ENCODE measurements around the gene MYO5A. TPM values are rescaled to one million over a fixed set of nuclear protein-coding genes. Genes with fewer than 3 reads are reported as not detected.
A peak's percentile ranks its signal among the peaks of the same experiment; 100 is the strongest.

MYO5A gene
- total and polyA plus RNA-seq, 9 of the 15 experiments (the other 6 are each of a cell fraction or from before 2014, with no cell fraction given): 0.03 to 0.82 (median 0.40) TPM

DNA sequence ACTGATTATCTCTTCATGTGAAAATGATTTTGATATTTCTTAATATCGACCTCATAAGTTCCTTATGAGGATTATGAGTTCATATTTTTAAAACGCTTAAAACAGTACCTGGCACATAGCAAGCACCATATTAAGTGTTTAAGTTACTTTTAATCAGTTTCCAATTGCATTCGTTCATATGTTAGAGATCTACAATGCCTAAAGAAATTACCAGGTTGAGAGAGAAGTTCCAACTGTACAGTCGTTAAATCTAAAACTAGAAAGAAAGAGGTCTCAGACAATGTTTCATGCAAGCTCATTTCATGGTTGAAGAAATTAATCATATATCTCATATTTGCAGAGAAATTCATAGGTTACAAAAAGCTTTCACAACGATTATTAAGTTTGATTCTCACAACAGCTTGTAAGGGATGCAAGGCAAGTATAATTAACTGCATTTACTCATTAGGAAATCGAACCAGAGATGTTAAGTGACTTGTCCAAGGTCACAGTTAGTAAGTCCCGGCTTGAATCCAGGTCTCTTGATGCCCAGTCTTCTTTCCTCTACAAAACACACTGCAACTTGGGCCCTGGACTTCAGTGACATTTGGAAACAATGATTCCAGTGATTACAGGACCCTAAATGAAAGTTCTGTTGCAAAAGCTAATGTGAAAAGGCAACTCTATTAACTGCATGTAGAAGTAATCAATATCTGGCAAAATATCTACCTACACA, 1.3 kb downstream of the MYO5A start:
- Histone ChIP-seq H3K79me2 (ENCODE audit: control insufficient read depth, insufficient read depth, low read length) (no peaks in the 10 kb centered on the region), H4K20me1 (replicated peaks; ENCODE audit: control insufficient read depth, insufficient read depth, low read length) (no peaks in the 10 kb centered on the region; the same call in 1 of the 2 replicates), H3K9ac (ENCODE audit: insufficient read depth in 1 of 2, low read depth in 2 of 2, low read length in 2 of 2) (no peak overlapping the region), H3K36me3 (ENCODE audit: control insufficient read depth, insufficient read depth, low read length) (no peaks in the 10 kb centered on the region), H3K9me1 (ENCODE audit: control insufficient read depth, insufficient read depth, low read length) (no peaks in the 10 kb centered on the region), H3K27me3 (ENCODE audit: control insufficient read depth in 2 of 2, insufficient read depth in 2 of 2, low read length in 2 of 2) (peaks cover 26 to 39% of the 10 kb centered on the region in 2 experiments), H3K4me1 (replicated peaks in 1 of 2; ENCODE audit: control insufficient read depth in 2 of 2, insufficient read depth in 2 of 2, low read length in 2 of 2) (peaks cover 0 to 14% of the 10 kb centered on the region in 2 experiments; a peak in 3 of 5 replicates), H3K4me3 (no peak overlapping the region), H3K4me2 (ENCODE audit: insufficient read depth, low read length) (no peak overlapping the region), H3K27ac (ENCODE audit: extremely low read depth, low read depth, low read length) (no peak overlapping the region), H2AFZ (ENCODE audit: low read depth, low read length) (no peak overlapping the region), H3K9me3 (replicated peaks; ENCODE audit: control insufficient read depth, insufficient read depth, low read depth, low read length) (no peaks in the 10 kb centered on the region)
- 2% methylated on average over 7 of the region's 7 CpGs for WGBS (ENCODE audit: insufficient coverage, low coverage, missing lambda C conversion rate)
- BruUV-seq (replicated peaks): no TSS peak
- DNase-seq (ENCODE audit: extremely low read depth in 1 of 4, low spot score in 3 of 4) (no peak), FAIRE-seq (no peak), ATAC-seq (no peak)
- ChIA-PET CTCF (ENCODE audit: low intra/inter-chr PET ratio) (no interaction called here), POLR2A (no interaction called here)
- in situ Hi-C loops (cut with MboI): no loop called here
- intact Hi-C loops (cut with micrococcal nuclease): loop anchor here (5.0 to 10.0 kb wide), 2 partner anchors 40 to 207 kb away; partner anchors contain the start of gene ARPP19
- peak; percentile 65; the same call in 1 of the 2 replicates for TF ChIP-seq BMI1 (IDR thresholded peaks at IDR 0.05; ENCODE audit: low read length)
- TF ChIP-seq CBX8 (IDR thresholded peaks at IDR 0.05; ENCODE audit: borderline replicate concordance, extremely low read depth, low read depth, low read length, poor library complexity, severe bottlenecking): peak; percentile 77
- no peak for TF ChIP-seq ZNF507 (tag; conservative IDR thresholded peaks at IDR 0.05)
- peak; percentile 92 for TF ChIP-seq CBX2 (IDR thresholded peaks at IDR 0.05; ENCODE audit: insufficient read depth, low read length, poor library complexity, severe bottlenecking)

All from K562 (cell line).